Bronchial epithelial cell (primary cell): ENCODE measurements around the gene HSPB6. TPM values are rescaled to one million over a fixed set of nuclear protein-coding genes. Genes with fewer than 3 reads are reported as not detected.

Experiments used
- DNase-seq: peaks from one replicate; pipeline ENCODE4 v3.0.0-alpha.2; 2010; ENCODE audit warnings: low read depth
- FAIRE-seq: peaks from 2 replicates; lab custom pipeline; 2011; peaks lifted over from hg19 to GRCh38; lab: Jason Lieb, UNC
- H3K27me3 ChIP-seq: 2 replicates; pipeline ENCODE4 v1.5.1; 2011; ENCODE audit warnings: low read length; ENCODE audit not compliant: control insufficient read depth, insufficient read depth
- H3K36me3 ChIP-seq: 2 replicates; pipeline ENCODE4 v1.5.1; 2011; ENCODE audit warnings: low read length; ENCODE audit not compliant: control insufficient read depth, insufficient read depth
- H3K4me3 ChIP-seq: 2 replicates; pipeline ENCODE4 v1.5.1; 2011; ENCODE audit warnings: mild to moderate bottlenecking, low read depth, low read length, control low read depth
- CTCF ChIP-seq: IDR thresholded peaks from 2 replicates; pipeline ENCODE4 v1.5.1; 2011; ENCODE audit warnings: mild to moderate bottlenecking, moderate library complexity, low read length, control low read depth, inconsistent platforms; ENCODE audit not compliant: insufficient read depth, severe bottlenecking
- total RNA-seq: library from RNA; depleted of rRNA; stranded (reverse); fragments of >200 nt; gene quantifications from 2 replicates; pipeline ENCODE4 v1.2.1, GENCODE V29; 2014

HSPB6 gene
- total RNA-seq, 1 donor from 2014 or later, result 1.3 TPM

- Histone ChIP-seq H3K36me3 (peaks cover 58% of the 10 kb centered on the region), H3K4me3 (no peak overlapping the region), H3K27me3 (no peaks in the 10 kb centered on the region)
- FAIRE-seq (no peak), DNase-seq (no peak)
- no peak for TF ChIP-seq CTCF
These were observed 24.9 kb downstream of the HSPB6 start for GRCh38 chr19:35731779-35732405.

GRCh38 chr19:35731353-35731752 lies 25.5 kb downstream of the HSPB6 start:
- DNase-seq, result no peak
- no peak for FAIRE-seq
- Histone ChIP-seq H3K27me3 (no peaks in the 10 kb centered on the region), H3K36me3 (peaks cover 53% of the 10 kb centered on the region), H3K4me3 (no peak overlapping the region)
- TF ChIP-seq CTCF, result no peak

GRCh38 chr19:35730326-35730725 lies 26.5 kb downstream of the HSPB6 start:
- FAIRE-seq (no peak), DNase-seq (no peak)
- Histone ChIP-seq H3K27me3 (no peaks in the 10 kb centered on the region), H3K36me3 (peaks cover 60% of the 10 kb centered on the region), H3K4me3 (no peak overlapping the region)
- no peak for TF ChIP-seq CTCF

- Histone ChIP-seq H3K36me3 (peaks cover 62% of the 10 kb centered on the region), H3K27me3 (no peaks in the 10 kb centered on the region), H3K4me3 (no peak overlapping the region)
- no peak for TF ChIP-seq CTCF
- no peak for DNase-seq
- no peak for FAIRE-seq
These were observed 27.1 kb downstream of the HSPB6 start for GRCh38 chr19:35729763-35730162.

GRCh38 chr19:35729021-35729420 lies 27.8 kb downstream of the HSPB6 start:
- Histone ChIP-seq H3K4me3 (no peak overlapping the region), H3K36me3 (peaks cover 66% of the 10 kb centered on the region), H3K27me3 (no peaks in the 10 kb centered on the region)
- DNase-seq, result no peak
- FAIRE-seq, result no peak
- TF ChIP-seq CTCF, result no peak
